ENCODE results near the gene NAT16. TPM values are rescaled to one million over a fixed set of nuclear protein-coding genes. Genes with fewer than 3 reads are reported as not detected.

NAT16 gene
- total and polyA plus RNA-seq, 2 of the 13 experiments (the other 11 are each of a cell fraction or from before 2014, with no cell fraction given), result 0.04 TPM; not detected in 1

- Histone ChIP-seq H3K4me1 (ENCODE audit: insufficient read depth, low read length) (peaks cover 47% of the 10 kb centered on the region), H2AFZ (ENCODE audit: low read length) (no peak overlapping the region), H3K27ac (ENCODE audit: extremely low read length, insufficient read depth, low read length) (no peak overlapping the region), H3K4me3 (replicated peaks in 1 of 3; ENCODE audit: insufficient read depth in 1 of 3, low read depth in 2 of 3, low read length in 3 of 3) (peak overlapping the region in 1 of 3 experiments; percentile 56; a peak in 1 of 6 replicates), H3K9ac (ENCODE audit: insufficient read depth, low read depth, low read length) (no peak overlapping the region), H3K36me3 (replicated peaks in 1 of 2; ENCODE audit: control insufficient read depth in 1 of 2, insufficient read depth in 2 of 2, low read length in 2 of 2) (no peaks in the 10 kb centered on the region), H3K4me2 (ENCODE audit: low read depth, low read length) (peak overlapping the region; percentile 32; the same call in 1 of the 2 replicates), H4K20me1 (ENCODE audit: insufficient read depth, low read length) (no peaks in the 10 kb centered on the region), H3K27me3 (ENCODE audit: control insufficient read depth in 1 of 2, insufficient read depth in 2 of 2, low read length in 2 of 2) (peaks cover 13 to 51% of the 10 kb centered on the region in 2 experiments), H3K79me2 (ENCODE audit: insufficient read depth, low read length) (no peaks in the 10 kb centered on the region), H3K9me3 (ENCODE audit: low read length) (no peaks in the 10 kb centered on the region)
- in situ Hi-C loops (cut with HindIII; ENCODE audit: extremely low pct_ligation_motif_present, low pct_unique_long_range_greater_than_20kb) (no loop called here), intact Hi-C loops (cut with micrococcal nuclease; ENCODE audit: unreplicated experiment) (no loop called here)
- DNase-seq (ENCODE audit: low spot score) (no peak), FAIRE-seq (no peak), ATAC-seq (no peak)
- no TSS peak for BruUV-seq (replicated peaks)
- TF ChIP-seq, protein P1, sequence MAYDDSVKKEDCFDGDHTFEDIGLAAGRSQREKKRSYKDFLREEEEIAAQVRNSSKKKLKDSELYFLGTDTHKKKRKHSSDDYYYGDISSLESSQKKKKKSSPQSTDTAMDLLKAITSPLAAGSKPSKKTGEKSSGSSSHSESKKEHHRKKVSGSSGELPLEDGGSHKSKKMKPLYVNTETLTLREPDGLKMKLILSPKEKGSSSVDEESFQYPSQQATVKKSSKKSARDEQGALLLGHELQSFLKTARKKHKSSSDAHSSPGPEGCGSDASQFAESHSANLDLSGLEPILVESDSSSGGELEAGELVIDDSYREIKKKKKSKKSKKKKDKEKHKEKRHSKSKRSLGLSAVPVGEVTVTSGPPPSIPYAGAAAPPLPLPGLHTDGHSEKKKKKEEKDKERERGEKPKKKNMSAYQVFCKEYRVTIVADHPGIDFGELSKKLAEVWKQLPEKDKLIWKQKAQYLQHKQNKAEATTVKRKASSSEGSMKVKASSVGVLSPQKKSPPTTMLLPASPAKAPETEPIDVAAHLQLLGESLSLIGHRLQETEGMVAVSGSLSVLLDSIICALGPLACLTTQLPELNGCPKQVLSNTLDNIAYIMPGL (CRISPR knock-in tag; IDR thresholded peaks at IDR 0.05; ENCODE audit: borderline replicate concordance in 1 of 2, low read depth in 1 of 2), result no peak
- no peak for TF ChIP-seq BATF2 (CRISPR knock-in tag; IDR thresholded peaks at IDR 0.05)
- TF ChIP-seq, protein P2, sequence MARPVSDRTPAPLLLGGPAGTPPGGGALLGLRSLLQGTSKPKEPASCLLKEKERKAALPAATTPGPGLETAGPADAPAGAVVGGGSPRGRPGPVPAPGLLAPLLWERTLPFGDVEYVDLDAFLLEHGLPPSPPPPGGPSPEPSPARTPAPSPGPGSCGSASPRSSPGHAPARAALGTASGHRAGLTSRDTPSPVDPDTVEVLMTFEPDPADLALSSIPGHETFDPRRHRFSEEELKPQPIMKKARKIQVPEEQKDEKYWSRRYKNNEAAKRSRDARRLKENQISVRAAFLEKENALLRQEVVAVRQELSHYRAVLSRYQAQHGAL (CRISPR knock-in tag; IDR thresholded peaks at IDR 0.05; ENCODE audit: not compliant biosample characterization), result no peak
- TF ChIP-seq ETV6 (CRISPR knock-in tag; conservative IDR thresholded peaks at IDR 0.05), result no peak
- no peak for TF ChIP-seq PLRG1 (conservative IDR thresholded peaks at IDR 0.05)
- TF ChIP-seq ZNF256 (CRISPR knock-in tag; conservative IDR thresholded peaks at IDR 0.05), result no peak
- POLR2A ChIA-PET, result no interaction called here
- CTCF ChIA-PET (ENCODE audit: low intra/inter-chr PET ratio, low total read pairs), result no interaction called here
- WGBS (ENCODE audit: low lambda C conversion rate), result 9% methylated on average over 20 of the region's 20 CpGs
Observed at GRCh38 chr7:101179117-101179516, 976 bp downstream of the NAT16 start.
